ENCODE data around the gene LTF. TPM values are rescaled to one million over a fixed set of nuclear protein-coding genes. Genes with fewer than 3 reads are reported as not detected.
"Not testable (repeated sequence)": the region's sequence is repeated elsewhere in the genome, so short reads cannot be mapped to it uniquely, and the experiment has no call there.

LTF gene
- total RNA-seq, 2 donors from 2014 or later, result 0.51 to 1.8 TPM

- no peaks in the 10 kb centered on the region for H3K36me3 ChIP-seq
- H3K4me1 ChIP-seq, result peaks cover 0 to 5% of the 10 kb centered on the region in 2 donors
- H3K27ac ChIP-seq, result no peak overlapping the region
- no peaks in the 10 kb centered on the region for H3K27me3 ChIP-seq
- no peaks in the 10 kb centered on the region for H3K9me3 ChIP-seq
- H3K4me3 ChIP-seq, result no peak overlapping the region
- DNase-seq (ENCODE audit: low spot score), result no peak
- TF ChIP-seq, protein P1, sequence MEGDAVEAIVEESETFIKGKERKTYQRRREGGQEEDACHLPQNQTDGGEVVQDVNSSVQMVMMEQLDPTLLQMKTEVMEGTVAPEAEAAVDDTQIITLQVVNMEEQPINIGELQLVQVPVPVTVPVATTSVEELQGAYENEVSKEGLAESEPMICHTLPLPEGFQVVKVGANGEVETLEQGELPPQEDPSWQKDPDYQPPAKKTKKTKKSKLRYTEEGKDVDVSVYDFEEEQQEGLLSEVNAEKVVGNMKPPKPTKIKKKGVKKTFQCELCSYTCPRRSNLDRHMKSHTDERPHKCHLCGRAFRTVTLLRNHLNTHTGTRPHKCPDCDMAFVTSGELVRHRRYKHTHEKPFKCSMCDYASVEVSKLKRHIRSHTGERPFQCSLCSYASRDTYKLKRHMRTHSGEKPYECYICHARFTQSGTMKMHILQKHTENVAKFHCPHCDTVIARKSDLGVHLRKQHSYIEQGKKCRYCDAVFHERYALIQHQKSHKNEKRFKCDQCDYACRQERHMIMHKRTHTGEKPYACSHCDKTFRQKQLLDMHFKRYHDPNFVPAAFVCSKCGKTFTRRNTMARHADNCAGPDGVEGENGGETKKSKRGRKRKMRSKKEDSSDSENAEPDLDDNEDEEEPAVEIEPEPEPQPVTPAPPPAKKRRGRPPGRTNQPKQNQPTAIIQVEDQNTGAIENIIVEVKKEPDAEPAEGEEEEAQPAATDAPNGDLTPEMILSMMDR (IDR thresholded peaks at IDR 0.05), result no peak
Observed at GRCh38 chr3:46498916-46499519, 34.3 kb upstream of the LTF start.

DNA sequence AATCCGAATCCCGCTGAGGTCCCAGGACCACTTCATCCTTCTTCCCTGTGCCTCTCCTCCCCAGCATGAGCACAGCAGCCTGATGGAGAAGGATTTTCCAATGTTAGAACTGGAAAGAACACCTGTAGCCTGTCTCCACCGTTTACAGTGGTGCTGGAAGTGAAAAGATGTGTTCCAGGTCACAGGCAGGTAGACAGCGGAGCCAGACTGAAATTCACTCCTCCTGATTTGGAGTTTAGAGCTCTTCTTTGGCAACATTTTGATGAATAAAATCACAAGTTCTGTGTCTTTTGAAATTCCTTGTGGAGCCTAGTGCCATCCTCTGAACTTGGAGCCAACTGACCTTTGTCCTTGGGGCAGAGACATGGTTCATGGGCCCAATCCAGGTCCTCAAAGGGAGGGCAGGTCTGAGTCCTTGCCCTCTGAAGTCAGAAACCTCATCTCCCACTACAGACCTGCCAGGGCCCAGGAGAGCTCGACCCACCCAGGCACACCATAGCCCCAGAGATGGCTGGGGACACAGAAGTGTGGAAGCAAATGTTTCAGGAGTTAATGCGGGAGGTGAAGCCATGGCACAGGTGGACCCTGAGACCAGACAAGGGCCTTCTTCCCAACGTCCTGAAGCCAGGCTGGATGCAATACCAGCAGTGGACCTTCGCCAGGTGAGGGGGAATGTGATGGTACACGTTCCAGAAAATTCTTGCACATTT lies 33.0 kb upstream of the LTF start, which contains the start of gene RTP3:
Gene RTP3, plus strand, starts transcription at position 421 of the 710 bp plus-strand sequence. Its CDS starts 87 bp downstream, at position 508.
- no peaks in the 10 kb centered on the region for H3K9me3 ChIP-seq
- peaks cover 0 to 5% of the 10 kb centered on the region in 2 donors for H3K4me1 ChIP-seq
- H3K27me3 ChIP-seq, result no peaks in the 10 kb centered on the region
- H3K36me3 ChIP-seq, result no peaks in the 10 kb centered on the region
- TF ChIP-seq, protein P1 (IDR thresholded peaks at IDR 0.05), result no peak
- H3K27ac ChIP-seq, result no peak within 1 kb of the TSS
- no peak within 1 kb of the TSS for H3K4me3 ChIP-seq
- no peak for DNase-seq (ENCODE audit: low spot score)

DNA sequence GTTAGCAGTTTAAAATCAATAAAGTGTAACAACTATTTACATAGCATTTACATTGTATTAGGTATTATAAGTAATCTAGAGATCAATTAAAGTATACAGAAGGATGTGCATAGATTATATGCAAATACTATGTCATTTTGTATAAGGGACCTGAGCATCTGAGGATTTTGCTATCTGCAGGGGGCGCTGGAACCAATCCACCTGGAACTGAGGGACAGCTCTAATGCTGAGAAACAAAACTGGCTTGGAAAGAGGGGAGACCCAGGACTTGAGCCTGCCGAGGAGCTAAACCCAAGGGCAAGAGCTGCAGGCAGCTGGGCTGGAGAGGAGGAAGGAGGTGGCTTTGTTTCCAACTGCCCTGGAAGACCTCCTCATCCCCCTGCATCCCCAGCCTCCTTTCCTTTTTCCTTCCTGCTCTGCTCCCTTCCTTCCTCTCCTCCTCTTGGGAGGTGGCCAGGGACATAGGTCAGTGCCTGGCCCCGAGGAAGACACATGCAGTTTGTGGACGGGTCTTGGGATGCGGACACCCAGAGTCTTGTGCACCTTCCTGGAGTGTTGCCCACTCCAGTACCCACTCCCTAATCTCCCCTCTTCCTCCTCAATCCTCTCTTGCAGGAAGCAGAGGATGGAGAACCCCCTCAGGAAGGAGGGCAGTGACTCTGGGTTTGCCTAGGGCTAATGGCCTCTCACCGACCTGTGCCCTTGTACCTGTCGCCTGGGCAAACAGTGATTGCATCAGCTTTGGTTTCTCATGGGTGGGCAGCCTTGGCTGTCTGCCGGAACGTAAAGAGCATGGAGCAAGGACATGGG lies 32.2 kb upstream of the LTF start:
- TF ChIP-seq, protein P1 (IDR thresholded peaks at IDR 0.05), result no peak
- DNase-seq (ENCODE audit: low spot score), result no peak
- Histone ChIP-seq H3K36me3 (no peaks in the 10 kb centered on the region), H3K4me1 (peaks cover 0 to 5% of the 10 kb centered on the region in 2 donors), H3K4me3 (no peak overlapping the region), H3K9me3 (no peaks in the 10 kb centered on the region), H3K27ac (no peak overlapping the region), H3K27me3 (no peaks in the 10 kb centered on the region)

DNA sequence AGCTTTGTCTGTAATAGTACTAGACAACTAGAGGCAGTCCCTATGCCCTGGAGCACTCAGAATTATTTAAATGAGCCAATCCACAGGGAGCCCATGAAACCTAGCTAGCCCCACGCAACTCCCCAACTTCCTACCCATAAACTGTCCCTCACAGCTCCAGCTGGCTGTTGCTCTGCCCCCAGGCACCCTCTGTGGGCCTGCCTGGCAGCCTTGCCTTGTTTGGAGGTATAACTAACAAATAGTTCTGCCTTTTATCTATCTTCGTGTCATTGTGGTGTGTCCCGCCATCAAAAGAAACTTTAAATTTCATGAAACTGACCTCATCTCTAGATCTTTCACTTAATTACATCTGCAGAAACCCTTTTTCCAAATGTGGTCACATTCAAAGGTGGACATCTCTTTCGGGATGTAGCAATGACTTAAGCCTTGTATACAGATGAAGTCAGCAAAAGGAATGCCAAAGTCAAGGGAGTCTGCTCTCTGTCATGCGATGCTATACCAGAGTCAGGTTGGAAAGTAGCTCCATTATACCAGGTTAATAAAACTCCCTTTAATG lies 31.3 kb upstream of the LTF start:
- no peak overlapping the region for H3K4me3 ChIP-seq

GRCh38 chr3:46494491-46494890 lies 29.8 kb upstream of the LTF start:
- H3K4me1 ChIP-seq; H3K27ac ChIP-seq; H3K4me3 ChIP-seq; H3K27me3 ChIP-seq; H3K36me3 ChIP-seq; DNase-seq (ENCODE audit: low spot score); H3K9me3 ChIP-seq: not testable (repeated sequence)

More for the DNA sequence above, 31.3 kb upstream of the LTF start:
- Histone ChIP-seq H3K27ac (no peak overlapping the region), H3K36me3 (no peaks in the 10 kb centered on the region), H3K9me3 (no peaks in the 10 kb centered on the region), H3K4me1 (peaks cover 0 to 5% of the 10 kb centered on the region in 2 donors), H3K27me3 (no peaks in the 10 kb centered on the region)
- no peak for DNase-seq (ENCODE audit: low spot score)
- TF ChIP-seq, protein P1 (IDR thresholded peaks at IDR 0.05), result no peak

Data from right atrium auricular region (tissue), 2 donors.